ENCODE results near the gene ATP8A2.
"Not testable (repeated sequence)": the region's sequence is repeated elsewhere in the genome, so short reads cannot be mapped to it uniquely, and the experiment has no call there.

Gene ATP8A2

DNA sequence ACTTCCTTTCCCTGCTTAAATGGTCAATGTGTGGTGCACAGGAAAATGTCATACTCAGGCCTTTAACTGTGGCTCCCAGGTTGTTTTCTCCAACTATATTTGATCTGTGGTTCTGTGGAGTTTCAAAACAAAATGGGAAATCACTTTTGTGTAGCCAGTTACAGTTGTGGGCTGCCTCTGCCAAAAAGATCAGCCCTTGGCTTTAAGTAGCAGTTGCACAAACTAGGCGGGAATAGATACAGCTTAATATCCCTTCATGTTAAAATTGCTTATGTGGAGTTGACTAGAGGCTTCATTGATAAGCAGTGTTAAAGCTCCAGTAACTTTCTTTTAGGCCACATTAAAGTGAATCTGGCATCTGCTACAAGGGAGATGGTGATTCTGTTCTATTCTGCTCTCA lies 395.2 kb downstream of the ATP8A2 start:
- TF ChIP-seq, protein P1, sequence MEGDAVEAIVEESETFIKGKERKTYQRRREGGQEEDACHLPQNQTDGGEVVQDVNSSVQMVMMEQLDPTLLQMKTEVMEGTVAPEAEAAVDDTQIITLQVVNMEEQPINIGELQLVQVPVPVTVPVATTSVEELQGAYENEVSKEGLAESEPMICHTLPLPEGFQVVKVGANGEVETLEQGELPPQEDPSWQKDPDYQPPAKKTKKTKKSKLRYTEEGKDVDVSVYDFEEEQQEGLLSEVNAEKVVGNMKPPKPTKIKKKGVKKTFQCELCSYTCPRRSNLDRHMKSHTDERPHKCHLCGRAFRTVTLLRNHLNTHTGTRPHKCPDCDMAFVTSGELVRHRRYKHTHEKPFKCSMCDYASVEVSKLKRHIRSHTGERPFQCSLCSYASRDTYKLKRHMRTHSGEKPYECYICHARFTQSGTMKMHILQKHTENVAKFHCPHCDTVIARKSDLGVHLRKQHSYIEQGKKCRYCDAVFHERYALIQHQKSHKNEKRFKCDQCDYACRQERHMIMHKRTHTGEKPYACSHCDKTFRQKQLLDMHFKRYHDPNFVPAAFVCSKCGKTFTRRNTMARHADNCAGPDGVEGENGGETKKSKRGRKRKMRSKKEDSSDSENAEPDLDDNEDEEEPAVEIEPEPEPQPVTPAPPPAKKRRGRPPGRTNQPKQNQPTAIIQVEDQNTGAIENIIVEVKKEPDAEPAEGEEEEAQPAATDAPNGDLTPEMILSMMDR (conservative IDR thresholded peaks at IDR 0.05; ENCODE audit: control insufficient read depth, insufficient read depth, low read depth, low read length) = no peak
- H3K4me3 ChIP-seq (ENCODE audit: control insufficient read depth, low read depth, low read length) = no peak overlapping the region
- DNase-seq (ENCODE audit: low read depth) = no peak

DNA sequence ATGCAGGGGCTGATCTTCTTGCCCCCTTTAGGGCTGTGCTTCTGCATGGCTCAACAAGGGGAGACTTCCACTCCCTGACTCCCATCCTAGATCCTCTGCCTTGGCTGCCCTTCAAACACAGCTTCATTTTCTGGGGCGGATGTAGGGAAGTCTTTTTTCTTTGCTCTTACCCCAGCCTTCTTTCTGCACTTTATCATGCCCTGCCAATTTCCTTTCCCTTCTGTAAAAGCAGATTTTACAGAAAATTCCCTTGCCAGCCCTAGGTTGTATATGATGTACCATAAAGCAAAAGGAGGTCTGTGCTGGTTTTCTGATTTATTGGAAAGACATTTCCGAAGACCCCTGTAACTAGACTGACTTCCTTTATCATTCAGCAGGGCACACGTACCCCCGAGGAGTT lies 396.6 kb downstream of the ATP8A2 start:
- TF ChIP-seq, protein P1 (conservative IDR thresholded peaks at IDR 0.05; ENCODE audit: control insufficient read depth, insufficient read depth, low read depth, low read length) = no peak
- no peak overlapping the region for H3K4me3 ChIP-seq (ENCODE audit: control insufficient read depth, low read depth, low read length)
- no peak for DNase-seq (ENCODE audit: low read depth)

DNA sequence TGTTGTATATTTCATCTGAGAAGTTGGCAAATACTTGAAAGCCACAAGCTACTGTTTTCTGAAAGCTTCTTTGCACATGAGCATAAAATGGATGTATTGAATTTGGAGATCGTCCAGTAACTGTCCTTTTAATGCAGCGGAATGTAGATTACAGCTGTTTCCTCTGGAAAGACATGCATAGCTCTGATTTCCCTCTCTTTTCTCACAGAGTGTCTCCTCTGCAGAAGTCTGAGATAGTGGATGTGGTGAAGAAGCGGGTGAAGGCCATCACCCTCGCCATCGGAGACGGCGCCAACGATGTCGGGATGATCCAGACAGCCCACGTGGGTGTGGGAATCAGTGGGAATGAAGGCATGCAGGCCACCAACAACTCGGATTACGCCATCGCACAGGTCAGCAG lies 397.1 kb downstream of the ATP8A2 start:
- no peak for DNase-seq (ENCODE audit: low read depth)
- TF ChIP-seq, protein P1 (conservative IDR thresholded peaks at IDR 0.05; ENCODE audit: control insufficient read depth, insufficient read depth, low read depth, low read length) = no peak
- no peak overlapping the region for H3K4me3 ChIP-seq (ENCODE audit: control insufficient read depth, low read depth, low read length)

DNA sequence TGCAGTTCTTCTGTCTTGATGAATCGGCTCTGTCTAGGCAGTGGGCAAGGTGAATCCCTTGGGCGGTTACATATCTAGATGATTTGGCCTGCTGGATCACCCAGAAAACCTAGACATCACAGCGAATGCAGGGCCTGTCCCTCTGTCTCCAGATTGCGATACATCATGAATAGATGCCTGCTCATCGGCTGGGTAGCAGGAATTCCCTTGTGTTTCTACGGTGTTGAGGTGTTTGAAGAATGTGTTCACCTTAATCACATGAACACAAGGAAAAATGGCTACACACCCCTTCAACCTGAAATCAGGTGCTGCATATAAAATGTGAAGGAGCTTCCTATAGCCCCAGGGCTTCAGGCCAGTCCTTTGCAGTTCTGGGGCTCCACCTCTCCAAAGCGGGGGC lies 398.8 kb downstream of the ATP8A2 start:
- no peak overlapping the region for H3K4me3 ChIP-seq (ENCODE audit: control insufficient read depth, low read depth, low read length)
- TF ChIP-seq, protein P1 (conservative IDR thresholded peaks at IDR 0.05; ENCODE audit: control insufficient read depth, insufficient read depth, low read depth, low read length) = no peak
- DNase-seq (ENCODE audit: low read depth) = no peak

DNA sequence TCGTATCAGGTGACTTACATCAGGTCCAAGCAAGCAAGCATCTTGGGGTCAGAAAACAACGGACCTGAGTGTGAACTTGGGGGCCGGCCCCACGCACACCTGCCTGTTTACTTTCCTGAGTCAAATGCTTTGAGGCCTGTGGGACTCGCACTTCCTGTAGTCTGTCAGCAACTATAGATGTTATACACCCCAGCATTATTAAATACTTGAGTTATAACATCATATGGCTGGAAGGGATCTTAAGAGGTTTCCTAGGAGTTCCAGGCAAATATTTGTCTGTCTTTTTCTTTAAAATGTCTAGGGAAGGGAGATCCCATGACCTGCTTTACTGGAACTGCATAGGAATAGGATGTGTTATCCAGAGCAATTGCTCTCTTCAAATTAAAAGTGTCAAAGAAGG lies 399.4 kb downstream of the ATP8A2 start:
- DNase-seq (ENCODE audit: low read depth) = no peak
- TF ChIP-seq, protein P1 (conservative IDR thresholded peaks at IDR 0.05; ENCODE audit: control insufficient read depth, insufficient read depth, low read depth, low read length) = no peak
- no peak overlapping the region for H3K4me3 ChIP-seq (ENCODE audit: control insufficient read depth, low read depth, low read length)

DNA sequence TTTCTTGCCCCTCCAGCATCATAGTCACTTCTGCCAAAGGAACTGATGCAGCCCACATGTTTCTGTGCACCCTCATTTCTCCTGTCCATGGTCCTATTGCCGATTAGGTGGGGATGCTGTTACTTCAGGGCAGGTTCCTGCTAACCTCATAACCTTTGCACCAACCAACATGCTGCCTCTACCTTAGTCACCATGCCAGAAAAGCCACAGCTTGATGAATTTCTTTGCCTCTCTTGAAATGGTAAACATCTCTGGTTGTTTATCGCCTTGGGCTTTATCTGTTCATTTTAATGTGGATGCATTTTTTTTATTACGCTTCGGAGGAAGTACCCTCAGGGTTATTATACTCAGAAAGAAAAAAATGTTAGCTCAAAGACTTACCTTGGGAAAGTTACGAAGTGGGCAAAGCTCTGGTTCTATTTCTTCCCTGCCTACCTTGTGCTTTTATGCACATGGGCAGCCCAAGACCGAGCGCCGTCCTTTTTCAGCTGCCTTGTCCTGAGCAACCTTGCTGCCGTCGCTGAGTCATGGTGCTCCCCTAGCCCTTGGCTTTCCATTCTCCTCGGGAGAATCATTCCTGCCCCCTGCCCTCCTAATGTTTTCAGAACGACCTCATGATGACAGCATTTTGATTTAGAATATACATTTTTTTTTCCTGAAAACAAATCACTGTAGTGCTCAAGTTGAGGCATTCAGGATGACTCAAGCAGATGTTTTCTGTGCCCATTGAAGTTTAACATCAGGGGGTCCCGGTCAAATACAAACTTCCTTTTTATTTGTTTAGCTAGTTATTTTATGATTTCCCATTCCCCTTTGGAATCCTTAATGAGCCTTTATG lies 400.1 kb downstream of the ATP8A2 start:
- no peak for DNase-seq (ENCODE audit: low read depth)
- TF ChIP-seq, protein P1 (conservative IDR thresholded peaks at IDR 0.05; ENCODE audit: control insufficient read depth, insufficient read depth, low read depth, low read length) = no peak
- H3K4me3 ChIP-seq (ENCODE audit: control insufficient read depth, low read depth, low read length) = no peak overlapping the region

DNA sequence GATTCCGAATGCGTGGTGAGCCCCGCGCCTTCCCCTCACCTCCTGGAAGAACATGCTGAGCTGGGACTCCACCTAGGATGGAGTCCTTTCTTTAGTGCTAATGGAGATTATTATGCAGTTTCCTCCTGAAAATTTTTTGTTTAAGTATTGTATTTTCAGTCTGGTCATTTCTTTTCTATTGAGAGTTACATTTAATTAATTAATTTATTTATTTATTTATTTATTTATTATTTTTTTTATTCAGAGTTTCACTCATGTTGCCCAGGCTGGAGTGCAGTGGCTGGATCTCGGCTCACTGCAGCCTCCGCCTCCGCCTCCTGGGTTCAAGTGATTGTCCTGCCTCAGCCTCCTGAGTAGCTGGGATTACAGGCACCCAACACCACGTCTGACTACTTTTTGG lies 400.8 kb downstream of the ATP8A2 start:
- not testable (repeated sequence) for DNase-seq (ENCODE audit: low read depth); H3K4me3 ChIP-seq (ENCODE audit: control insufficient read depth, low read depth, low read length)

DNA sequence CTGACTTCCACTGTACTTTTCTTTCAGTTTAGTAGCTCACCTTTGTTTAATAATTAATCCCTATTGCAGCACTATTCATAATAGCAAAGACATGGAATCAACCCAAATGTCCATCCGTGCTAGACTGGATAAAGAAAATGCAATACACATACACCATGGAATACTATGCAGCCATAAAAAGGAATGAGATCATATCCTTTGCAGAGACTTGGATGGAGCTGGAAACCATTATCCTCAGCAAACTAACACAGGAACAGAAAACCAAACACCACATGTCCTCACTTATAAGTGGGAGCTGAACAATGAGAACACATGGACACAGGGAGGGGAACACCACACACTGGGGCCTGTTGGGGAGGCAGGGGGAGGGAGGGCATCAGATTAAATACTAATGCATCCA lies 402.3 kb downstream of the ATP8A2 start:
- not testable (repeated sequence) for H3K4me3 ChIP-seq (ENCODE audit: control insufficient read depth, low read depth, low read length); DNase-seq (ENCODE audit: low read depth)
